ENCODE results near the gene FBLN1.

DNA sequence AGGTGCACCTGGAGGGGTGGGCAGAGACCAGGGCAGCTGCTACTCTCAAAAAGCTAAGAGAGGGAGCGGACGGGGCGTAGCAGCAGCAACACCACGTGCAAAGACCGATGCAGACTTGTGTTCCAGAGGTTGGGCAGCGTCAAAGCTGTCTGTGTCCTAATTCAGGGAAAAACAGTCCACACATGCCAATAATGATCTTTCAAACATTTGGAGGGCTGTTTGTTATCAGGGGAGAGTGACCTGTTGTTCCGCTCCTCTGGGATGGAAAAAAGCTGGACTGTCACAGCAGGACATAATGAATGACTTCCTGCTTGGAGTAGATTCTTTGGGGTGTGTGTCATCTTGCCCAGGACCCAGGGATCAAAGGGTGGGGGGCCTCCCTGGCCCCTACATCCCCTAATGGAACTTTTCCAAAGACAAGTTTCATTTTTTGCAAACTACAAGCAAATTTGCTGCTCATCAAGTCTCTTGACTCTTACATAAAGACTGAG is 6.2 kb upstream of the FBLN1 start:
- TF ChIP-seq, protein P1, sequence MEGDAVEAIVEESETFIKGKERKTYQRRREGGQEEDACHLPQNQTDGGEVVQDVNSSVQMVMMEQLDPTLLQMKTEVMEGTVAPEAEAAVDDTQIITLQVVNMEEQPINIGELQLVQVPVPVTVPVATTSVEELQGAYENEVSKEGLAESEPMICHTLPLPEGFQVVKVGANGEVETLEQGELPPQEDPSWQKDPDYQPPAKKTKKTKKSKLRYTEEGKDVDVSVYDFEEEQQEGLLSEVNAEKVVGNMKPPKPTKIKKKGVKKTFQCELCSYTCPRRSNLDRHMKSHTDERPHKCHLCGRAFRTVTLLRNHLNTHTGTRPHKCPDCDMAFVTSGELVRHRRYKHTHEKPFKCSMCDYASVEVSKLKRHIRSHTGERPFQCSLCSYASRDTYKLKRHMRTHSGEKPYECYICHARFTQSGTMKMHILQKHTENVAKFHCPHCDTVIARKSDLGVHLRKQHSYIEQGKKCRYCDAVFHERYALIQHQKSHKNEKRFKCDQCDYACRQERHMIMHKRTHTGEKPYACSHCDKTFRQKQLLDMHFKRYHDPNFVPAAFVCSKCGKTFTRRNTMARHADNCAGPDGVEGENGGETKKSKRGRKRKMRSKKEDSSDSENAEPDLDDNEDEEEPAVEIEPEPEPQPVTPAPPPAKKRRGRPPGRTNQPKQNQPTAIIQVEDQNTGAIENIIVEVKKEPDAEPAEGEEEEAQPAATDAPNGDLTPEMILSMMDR (IDR thresholded peaks at IDR 0.05; ENCODE audit: low read length): no peak
- no peak for TF ChIP-seq EZH2 (IDR thresholded peaks at IDR 0.05; ENCODE audit: borderline replicate concordance, low read length)

Measured in OCI-LY1 (cell line).